BJ (cell line): ENCODE data around the gene ACOXL. TPM values are rescaled to one million over a fixed set of nuclear protein-coding genes. Genes with fewer than 3 reads are reported as not detected.

Experiments
- CTCF ChIA-PET: fragments of 350-600 bp; formaldehyde crosslinking; extraction: SDS; loops from one replicate; lab custom pipeline; 2021; ENCODE audit warnings: antibody characterized with exemption, inconsistent platforms; lab: Yijun Ruan, JAX
- POLR2A ChIA-PET: fragments of 300-600 bp; sonication (Branson Sonifier 250); formaldehyde crosslinking; extraction: SDS; loops from one replicate; lab custom pipeline; 2021; ENCODE audit warnings: antibody characterized with exemption; lab: Charles Lee
- DNase-seq: peaks from one replicate; pipeline ENCODE4 v3.0.0-alpha.2; 2011; ENCODE audit warnings: low read depth
- H3K27me3 ChIP-seq: 2 replicates; pipeline ENCODE4 v1.6.0; 2011; ENCODE audit warnings: low read length; ENCODE audit not compliant: control insufficient read depth, insufficient read depth
- H3K36me3 ChIP-seq: 2 replicates; pipeline ENCODE4 v1.5.1; 2011; ENCODE audit warnings: low read length; ENCODE audit not compliant: control insufficient read depth, insufficient read depth
- H3K4me3 ChIP-seq: 2 replicates; pipeline ENCODE4 v1.5.1; 2011; ENCODE audit warnings: low read depth, mild to moderate bottlenecking, control low read depth, low read length
- polyA plus RNA-seq: library from polyadenylated mRNA; depleted of rRNA; stranded (reverse); fragments of >200 nt; gene quantifications from 2 replicates; pipeline ENCODE4 v1.2.3, GENCODE V29; 2011
- TF ChIP-seq, protein P1 (sequence below): IDR thresholded peaks from 2 replicates; pipeline ENCODE4 v1.5.1; 2011; ENCODE audit warnings: low read depth, mild to moderate bottlenecking, control low read depth, inconsistent platforms, low read length, moderate library complexity; ENCODE audit not compliant: insufficient read depth

ACOXL gene
- polyA plus RNA-seq, 1 experiment: not detected

- no peak overlapping the region for H3K4me3 ChIP-seq
- POLR2A ChIA-PET: no interaction called here
- TF ChIP-seq, protein P1, sequence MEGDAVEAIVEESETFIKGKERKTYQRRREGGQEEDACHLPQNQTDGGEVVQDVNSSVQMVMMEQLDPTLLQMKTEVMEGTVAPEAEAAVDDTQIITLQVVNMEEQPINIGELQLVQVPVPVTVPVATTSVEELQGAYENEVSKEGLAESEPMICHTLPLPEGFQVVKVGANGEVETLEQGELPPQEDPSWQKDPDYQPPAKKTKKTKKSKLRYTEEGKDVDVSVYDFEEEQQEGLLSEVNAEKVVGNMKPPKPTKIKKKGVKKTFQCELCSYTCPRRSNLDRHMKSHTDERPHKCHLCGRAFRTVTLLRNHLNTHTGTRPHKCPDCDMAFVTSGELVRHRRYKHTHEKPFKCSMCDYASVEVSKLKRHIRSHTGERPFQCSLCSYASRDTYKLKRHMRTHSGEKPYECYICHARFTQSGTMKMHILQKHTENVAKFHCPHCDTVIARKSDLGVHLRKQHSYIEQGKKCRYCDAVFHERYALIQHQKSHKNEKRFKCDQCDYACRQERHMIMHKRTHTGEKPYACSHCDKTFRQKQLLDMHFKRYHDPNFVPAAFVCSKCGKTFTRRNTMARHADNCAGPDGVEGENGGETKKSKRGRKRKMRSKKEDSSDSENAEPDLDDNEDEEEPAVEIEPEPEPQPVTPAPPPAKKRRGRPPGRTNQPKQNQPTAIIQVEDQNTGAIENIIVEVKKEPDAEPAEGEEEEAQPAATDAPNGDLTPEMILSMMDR: no peak
- CTCF ChIA-PET: no interaction called here
- DNase-seq: no peak
- H3K36me3 ChIP-seq: no peaks in the 10 kb centered on the region
- H3K27me3 ChIP-seq: peaks cover 12% of the 10 kb centered on the region
Measured at GRCh38 chr2:110807522-110807921, 75.1 kb downstream of the ACOXL start.

GRCh38 chr2:110810404-110810803, 78.0 kb downstream of the ACOXL start:
- DNase-seq: no peak
- Histone ChIP-seq H3K4me3 (no peak overlapping the region), H3K36me3 (no peaks in the 10 kb centered on the region), H3K27me3 (peaks cover 16% of the 10 kb centered on the region)
- TF ChIP-seq, protein P1: no peak
- ChIA-PET CTCF (no interaction called here), POLR2A (no interaction called here)

DNA sequence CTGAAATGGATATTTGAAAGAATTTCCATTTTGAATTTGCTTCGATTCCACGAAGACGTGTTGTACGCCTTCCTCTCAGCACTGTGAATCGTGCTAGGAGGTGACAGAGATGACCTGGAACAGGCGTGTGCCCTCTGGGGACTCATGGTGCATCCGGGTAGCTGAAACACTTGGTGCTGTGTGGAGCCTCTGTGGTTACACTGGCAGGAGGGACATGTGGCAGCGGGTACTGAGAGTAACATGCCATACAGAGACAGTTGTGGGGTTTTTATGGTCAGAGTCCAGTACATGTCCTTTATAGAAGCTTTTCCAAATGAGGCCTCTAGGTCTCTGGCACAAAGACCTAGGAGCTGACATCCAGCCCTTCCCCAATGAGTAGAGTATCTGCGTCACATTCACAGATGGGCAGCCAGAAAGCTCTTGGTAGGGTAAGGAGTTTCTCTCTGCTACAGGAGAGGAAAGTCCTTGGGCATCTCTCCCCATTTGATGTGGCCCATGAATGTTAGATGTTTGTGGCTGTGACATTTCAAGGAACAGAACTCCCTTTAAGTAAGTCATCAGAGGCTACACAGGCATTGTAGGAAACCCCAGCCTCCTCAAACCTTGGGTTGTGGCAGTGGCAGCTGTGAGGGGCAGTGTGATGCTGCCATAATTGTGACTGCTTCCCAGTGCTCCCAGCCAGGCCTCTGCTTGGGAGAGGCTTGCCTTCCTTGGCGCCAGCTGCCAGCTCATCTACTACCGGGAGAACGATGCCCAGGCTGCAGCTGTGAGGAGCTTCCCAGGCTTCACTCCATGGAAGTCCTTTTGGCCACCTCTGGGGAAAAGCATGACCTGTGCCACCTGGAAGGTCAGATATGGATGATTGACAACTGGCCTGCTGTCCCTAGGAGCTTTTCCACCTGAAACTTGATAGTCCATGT, 80.6 kb downstream of the ACOXL start:
- ChIA-PET CTCF (interaction anchor here (1.1 to 3.6 kb wide), 14 partner anchors 9 to 889 kb away, joined by 3 to 14 read pairs (median 5); partner anchors contain the start of gene BCL2L11), POLR2A (no interaction called here)
- DNase-seq: no peak
- H3K36me3 ChIP-seq: no peaks in the 10 kb centered on the region
- TF ChIP-seq, protein P1: no peak
- no peak overlapping the region for H3K4me3 ChIP-seq
- peaks cover 12% of the 10 kb centered on the region for H3K27me3 ChIP-seq

DNA sequence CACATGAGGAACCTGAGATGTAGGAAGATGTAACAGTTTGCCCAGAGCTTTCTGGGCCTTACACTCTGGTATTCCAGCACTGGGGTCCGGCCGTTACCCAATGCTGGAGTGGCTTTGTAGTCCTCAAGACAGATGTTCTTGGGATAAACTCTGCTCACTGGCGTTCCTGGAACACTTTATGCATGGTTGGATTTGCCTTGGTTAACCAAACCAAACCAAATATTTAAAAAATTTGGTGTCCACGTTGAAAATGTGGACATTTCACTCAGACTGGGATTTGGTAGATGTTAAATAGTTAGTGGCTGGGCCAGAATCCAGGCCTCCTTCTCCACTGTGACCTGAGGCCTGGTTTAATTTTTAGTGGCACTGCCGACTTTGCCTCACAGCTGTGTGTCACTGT, 81.5 kb downstream of the ACOXL start:
- POLR2A ChIA-PET: no interaction called here
- TF ChIP-seq, protein P1: no peak
- no peak for DNase-seq

DNA sequence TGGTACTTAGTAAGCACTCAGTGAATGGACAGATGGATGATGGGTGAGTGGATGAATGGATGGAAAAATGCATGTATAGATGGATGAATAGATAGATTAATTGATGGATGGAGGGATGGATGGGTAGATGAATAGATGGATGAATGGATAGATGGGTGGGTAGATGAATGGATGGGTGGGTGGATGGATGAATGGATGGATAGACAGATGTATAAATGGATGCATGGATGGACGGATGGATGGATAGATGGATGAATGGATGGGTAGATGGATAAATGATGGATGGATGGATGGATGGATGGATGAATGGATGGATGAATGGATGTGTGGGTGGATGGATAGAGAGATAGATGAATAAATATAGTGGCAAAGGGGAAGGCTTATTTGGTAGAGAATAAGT, 83.6 kb downstream of the ACOXL start:
- Histone ChIP-seq H3K27me3 (peaks cover 13% of the 10 kb centered on the region), H3K4me3 (no peak overlapping the region), H3K36me3 (no peaks in the 10 kb centered on the region)
- CTCF ChIA-PET: no interaction called here
- TF ChIP-seq, protein P1: no peak
- no peak for DNase-seq
- POLR2A ChIA-PET: no interaction called here

More for the DNA sequence above, 81.5 kb downstream of the ACOXL start:
- peaks cover 11% of the 10 kb centered on the region for H3K27me3 ChIP-seq
- CTCF ChIA-PET: interaction anchor here (1.4 to 3.6 kb wide), 5 partner anchors 9 to 854 kb away, joined by 5 to 14 read pairs (median 7); no protein-coding TSS in a partner anchor
- no peaks in the 10 kb centered on the region for H3K36me3 ChIP-seq
- H3K4me3 ChIP-seq: no peak overlapping the region
